ENCODE results near the gene PRKCG.

The PRKCG gene

GRCh38 chr19:53898636-53899341 is 16.8 kb downstream of the PRKCG start:
- no peak for DNase-seq (ENCODE audit: low spot score)

GRCh38 chr19:53900191-53900860 is 18.3 kb downstream of the PRKCG start:
- no peak for DNase-seq (ENCODE audit: low spot score)

- DNase-seq (ENCODE audit: low spot score) = no peak
Observed at GRCh38 chr19:53903055-53903680, 21.2 kb downstream of the PRKCG start.

GRCh38 chr19:53904909-53905308 is 22.9 kb downstream of the PRKCG start:
- no peak for DNase-seq (ENCODE audit: low spot score)

GRCh38 chr19:53905787-53906186 is 23.8 kb downstream of the PRKCG start:
- DNase-seq (ENCODE audit: low spot score) = no peak

GRCh38 chr19:53906211-53907192 is 24.5 kb downstream of the PRKCG start:
- no peak for DNase-seq (ENCODE audit: low spot score)

- no peak for DNase-seq (ENCODE audit: low spot score)
Observed at GRCh38 chr19:53907193-53907581, 25.2 kb downstream of the PRKCG start.

- DNase-seq (ENCODE audit: low spot score) = no peak
Observed at GRCh38 chr19:53907690-53908089, 25.7 kb downstream of the PRKCG start.

- DNase-seq (ENCODE audit: low spot score) = peak; percentile 78
Observed at GRCh38 chr19:53908106-53908934, 26.3 kb downstream of the PRKCG start.

- peak; percentile 36 for DNase-seq (ENCODE audit: low spot score)
Observed at GRCh38 chr19:53908935-53909415, 27.0 kb downstream of the PRKCG start, which contains the start of gene CACNG7. CACNG7 (plus strand) TSS chr19:53909278; CDS start chr19:53912832, 3,554 bp downstream.

- DNase-seq (ENCODE audit: low spot score) = no peak
Observed at GRCh38 chr19:53909471-53910169, 27.6 kb downstream of the PRKCG start.

GRCh38 chr19:53910170-53910518 is 28.1 kb downstream of the PRKCG start:
- DNase-seq (ENCODE audit: low spot score) = no peak

- DNase-seq (ENCODE audit: low spot score) = no peak
Observed at GRCh38 chr19:53912653-53913052, 30.7 kb downstream of the PRKCG start.

GRCh38 chr19:53915000-53915399 is 33.0 kb downstream of the PRKCG start:
- no peak for DNase-seq (ENCODE audit: low spot score)

GRCh38 chr19:53916004-53916403 is 34.0 kb downstream of the PRKCG start:
- DNase-seq (ENCODE audit: low spot score) = no peak

GRCh38 chr19:53917356-53917755 is 35.4 kb downstream of the PRKCG start:
- DNase-seq (ENCODE audit: low spot score) = no peak

- no peak for DNase-seq (ENCODE audit: low spot score)
Observed at GRCh38 chr19:53927739-53928138, 45.7 kb downstream of the PRKCG start.

GRCh38 chr19:53936029-53936428 is 54.0 kb downstream of the PRKCG start:
- DNase-seq (ENCODE audit: low spot score) = no peak

GRCh38 chr19:53942001-53942786 is 60.2 kb downstream of the PRKCG start:
- no peak for DNase-seq (ENCODE audit: low spot score)

GRCh38 chr19:53944416-53944815 is 62.4 kb downstream of the PRKCG start:
- no peak for DNase-seq (ENCODE audit: low spot score)
